COR-L47 (cell line): ENCODE measurements around the gene FAM50B.

Experiments
- DNase-seq: peaks from one replicate; lab custom pipeline; 2025; lab: John Stamatoyannopoulos, UW

The FAM50B gene

DNA sequence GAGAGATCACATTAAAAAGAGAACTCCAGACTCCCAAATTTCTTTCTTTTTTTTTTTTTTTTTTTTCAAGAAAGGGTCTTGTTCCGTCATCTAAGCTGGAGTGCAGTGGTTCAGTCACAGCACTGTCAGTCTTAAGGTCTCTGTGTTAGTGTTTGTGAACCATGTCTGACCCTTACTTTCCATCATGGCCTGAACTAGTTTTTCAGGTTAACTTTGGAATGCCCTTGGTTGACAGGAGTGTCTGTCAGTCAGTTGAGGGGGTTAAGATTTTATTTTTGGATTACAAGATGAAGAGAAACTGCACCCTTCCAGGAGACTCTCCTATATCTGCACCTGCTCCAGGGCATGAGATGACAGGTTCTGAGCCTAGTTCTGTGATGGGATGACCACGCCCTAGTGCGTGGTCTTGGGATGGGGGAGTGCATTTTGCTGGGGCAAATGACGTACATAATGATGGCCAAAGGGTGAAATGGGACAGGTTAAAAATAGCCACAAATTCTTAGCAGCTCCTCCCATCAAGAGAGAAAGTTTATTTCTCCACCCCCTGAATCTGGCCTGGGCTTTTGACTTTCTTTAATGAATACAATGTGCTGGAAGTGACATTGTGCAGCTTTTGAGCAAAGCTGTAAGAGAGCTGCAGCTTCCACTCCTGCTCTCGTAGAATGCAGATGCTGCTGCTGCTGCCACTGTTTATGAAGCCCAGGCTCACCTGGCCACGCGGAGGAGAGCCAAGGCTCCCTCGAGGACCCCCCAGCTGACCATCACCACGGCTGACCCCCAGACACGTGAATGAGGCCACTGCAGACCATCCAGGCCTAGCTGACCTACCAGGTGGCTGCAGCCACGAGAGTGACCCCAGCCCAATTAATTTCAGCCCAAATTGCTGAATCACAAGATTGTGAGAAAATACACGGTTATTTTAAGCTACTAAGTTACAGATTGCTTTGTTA, 29.7 kb upstream of the FAM50B start:
- no peak for DNase-seq

DNA sequence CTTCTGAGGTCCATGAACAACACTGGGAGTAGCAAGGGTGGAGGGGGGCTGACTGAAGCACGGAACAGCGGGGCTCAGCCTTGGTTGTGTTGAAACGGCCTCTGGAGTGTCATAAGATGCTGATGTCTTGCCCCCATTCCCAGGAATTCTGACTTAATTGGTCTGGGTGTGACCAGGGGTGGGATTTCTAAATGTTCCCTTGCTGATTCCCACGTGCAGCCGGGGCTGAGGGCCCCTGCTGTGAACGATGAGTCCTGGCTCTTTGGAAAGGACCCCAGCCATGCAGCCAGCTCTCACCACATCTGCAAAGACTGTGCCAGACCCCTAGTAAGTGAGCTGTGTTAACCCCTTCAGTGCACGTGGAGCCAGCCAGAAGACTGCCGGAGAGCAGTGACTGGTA, 28.6 kb upstream of the FAM50B start:
- no peak for DNase-seq

DNA sequence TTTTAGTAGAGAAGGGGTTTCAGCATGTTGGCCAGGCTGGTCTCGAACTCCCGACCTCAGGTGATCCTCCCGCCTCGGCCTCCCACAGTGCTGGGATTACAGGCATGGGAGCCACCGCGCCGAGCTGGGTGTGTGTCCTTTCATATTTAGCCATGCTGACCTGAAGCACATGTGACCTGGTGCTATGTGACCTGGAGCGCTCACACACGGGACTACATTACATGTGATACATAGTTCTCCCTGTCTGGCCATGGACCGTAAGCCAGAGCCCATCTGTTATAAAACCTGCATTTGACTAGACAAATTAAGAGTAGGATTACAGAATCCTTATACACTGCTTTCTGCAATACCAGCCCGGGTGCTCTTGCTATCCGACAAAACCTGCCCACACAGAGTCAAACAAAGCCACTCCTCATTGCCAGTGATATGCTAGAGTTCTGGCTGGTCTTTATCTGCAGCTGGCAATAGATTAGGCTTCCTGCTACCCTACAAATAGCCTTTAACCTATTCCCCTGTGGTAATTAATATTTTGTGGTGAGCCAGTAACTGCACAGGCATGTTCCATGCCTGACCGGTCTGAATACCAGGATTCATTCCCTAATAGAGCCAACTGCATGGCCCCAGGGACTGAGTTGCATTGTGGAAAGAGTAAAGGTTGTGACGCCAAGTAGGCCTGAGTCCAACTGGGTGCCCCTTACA, 26.3 kb upstream of the FAM50B start:
- DNase-seq, result no peak

DNA sequence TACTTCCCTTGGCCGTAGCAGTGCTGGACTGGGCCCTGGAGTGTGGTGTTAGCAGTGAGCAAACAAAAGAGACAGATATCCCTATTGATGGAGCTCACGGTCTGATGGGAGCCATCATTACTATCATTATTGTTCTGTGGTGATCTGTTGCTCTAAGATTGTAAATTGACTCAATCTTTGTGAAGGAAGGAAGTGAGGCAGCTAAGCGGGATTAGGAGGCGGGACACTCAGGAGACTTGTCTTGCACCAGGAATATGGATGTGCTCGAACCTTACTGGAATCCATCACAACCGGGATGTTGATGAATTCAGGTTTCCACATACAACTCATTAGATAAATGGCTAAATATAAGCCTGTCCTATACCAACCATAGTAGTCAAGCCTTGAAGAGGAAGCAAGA, 25.5 kb upstream of the FAM50B start:
- DNase-seq, result no peak

DNA sequence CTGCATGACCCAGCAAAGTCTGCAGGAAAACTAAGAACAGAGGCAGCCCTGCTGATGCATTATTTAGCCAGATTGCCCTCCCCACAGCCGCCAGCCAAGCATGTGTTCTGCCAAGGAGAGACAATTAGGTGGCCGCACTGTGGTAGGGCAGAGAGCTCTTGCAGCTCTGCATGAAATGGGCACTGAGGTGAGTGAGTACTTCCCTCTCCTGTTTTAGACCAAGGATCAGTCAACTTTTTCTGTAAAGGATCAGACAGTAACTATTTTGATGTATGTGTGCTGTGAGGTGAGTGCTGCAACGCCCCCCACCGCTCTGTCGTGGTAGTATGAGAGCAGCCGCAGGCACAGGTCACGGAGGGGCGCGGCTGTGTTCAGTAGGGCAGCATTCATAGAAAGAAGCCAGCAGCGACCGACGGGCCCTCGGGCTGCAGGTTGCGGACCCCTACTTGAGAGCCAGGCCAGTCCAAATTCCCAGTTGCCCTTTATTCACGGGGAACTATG, 23.8 kb upstream of the FAM50B start:
- no peak for DNase-seq

- DNase-seq, result no peak
Observed at GRCh38 chr6:3825851-3826581, 23.2 kb upstream of the FAM50B start.

- no peak for DNase-seq
Observed at GRCh38 chr6:3829285-3829684, 19.9 kb upstream of the FAM50B start.

DNA sequence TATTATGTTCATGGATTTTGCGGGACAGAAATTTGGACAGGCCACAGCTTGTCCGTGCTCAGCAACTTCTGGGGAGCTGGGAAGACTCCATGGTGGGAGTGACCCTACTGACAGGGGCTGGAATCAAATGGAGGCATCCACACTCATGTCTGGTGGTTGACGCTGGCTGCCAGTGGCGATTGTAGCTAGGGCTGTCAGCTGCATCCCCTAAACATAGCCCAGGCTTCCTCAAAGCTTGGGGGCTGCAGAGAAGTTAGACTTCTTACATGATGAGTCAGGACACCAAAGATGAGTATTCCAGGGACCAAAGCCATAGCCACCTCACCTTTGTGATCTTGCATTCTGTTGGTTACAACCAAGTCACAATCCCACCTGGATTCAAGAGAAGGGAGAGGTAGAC, 18.4 kb upstream of the FAM50B start:
- no peak for DNase-seq

DNA sequence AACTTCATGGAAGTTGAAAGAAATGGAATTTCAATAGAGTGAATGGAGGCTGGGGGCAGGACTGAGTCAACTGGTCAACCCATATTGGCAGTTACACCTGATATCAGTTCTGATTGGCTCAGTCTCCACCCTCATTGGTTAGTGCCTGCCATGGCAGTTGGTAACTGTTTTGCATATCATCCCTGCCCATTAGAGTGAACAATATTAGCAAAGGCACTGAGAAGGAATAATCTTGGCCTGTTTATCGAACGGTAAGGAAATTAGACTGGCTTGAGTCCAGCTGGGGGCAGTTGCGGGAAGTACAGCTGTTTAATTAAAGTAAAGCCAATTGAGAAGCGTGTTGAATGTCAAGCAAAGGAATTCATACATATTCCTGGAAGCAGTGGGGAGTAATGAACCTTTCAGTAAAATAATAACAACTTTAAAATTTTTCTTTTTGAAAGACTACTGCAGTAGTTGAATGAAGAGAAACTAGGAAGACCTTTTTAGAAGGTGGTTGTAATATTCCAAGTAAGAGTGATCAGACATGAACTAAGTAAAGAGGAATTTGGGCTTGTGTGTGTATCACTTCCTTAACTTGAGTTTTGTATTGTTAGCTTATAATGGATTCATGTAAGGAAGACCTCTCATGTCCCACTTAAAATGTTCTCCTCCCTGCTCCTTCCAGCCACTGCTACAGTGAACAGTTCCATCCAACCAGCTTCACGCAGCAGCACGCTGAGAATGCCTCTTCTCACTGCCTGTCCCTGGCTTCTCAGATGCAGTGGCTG, 17.2 kb upstream of the FAM50B start:
- DNase-seq, result no peak

DNA sequence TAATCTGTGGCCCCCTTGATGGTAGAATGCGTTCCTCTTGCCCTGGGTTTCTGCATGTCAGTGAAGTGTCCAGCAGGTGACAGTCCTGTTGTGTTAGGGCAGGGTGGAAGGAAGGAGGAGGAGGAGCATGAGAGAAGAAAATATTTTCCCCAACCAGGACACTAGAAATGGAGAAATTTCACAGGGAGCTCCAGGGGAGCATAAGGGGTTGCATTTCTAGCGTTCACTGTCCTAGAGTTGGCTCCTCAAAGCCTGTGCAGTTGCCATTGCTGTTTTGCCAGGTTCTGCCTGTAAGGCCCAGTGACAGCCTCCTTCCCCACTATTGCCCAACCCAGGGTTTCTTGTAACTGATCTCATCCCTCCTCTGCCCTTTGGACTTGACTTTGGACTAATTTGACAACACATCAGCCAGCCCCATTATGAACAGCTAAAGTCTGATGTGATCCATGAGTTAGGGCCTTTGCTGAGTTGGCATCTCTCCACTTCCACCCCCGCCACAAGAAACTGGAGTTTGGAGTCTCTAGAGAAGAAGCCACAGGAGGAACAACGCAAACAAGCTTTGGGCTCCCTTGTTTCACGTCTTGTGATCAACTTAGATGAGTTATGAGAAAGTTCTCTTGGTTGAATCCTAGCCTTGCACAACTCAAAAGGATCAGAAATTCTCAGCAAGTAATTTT, 14.0 kb upstream of the FAM50B start:
- no peak for DNase-seq

- DNase-seq, result no peak
Observed at GRCh38 chr6:3835785-3836184, 13.4 kb upstream of the FAM50B start.

- no peak for DNase-seq
Observed at GRCh38 chr6:3836566-3836965, 12.6 kb upstream of the FAM50B start.

DNA sequence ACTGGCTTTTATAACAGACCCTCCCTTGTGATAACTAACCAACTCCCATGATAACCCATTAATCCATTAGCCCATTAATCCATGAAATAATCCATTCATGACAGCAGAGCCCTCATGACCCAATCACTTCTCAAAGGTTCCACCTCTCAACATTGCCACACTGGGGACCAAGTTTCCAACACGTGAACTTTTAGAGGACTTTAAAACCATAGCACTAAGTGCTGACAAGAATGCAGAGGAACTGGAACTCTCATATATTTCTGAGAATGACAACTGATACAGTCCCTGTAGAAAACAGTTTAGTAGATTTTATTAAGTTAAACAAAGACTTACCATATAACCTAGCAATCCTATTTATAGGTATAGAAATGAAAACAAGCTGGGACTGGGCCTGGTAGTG, 11.4 kb upstream of the FAM50B start:
- no peak for DNase-seq

GRCh38 chr6:3838992-3839867, 9.9 kb upstream of the FAM50B start:
- DNase-seq, result no peak

DNA sequence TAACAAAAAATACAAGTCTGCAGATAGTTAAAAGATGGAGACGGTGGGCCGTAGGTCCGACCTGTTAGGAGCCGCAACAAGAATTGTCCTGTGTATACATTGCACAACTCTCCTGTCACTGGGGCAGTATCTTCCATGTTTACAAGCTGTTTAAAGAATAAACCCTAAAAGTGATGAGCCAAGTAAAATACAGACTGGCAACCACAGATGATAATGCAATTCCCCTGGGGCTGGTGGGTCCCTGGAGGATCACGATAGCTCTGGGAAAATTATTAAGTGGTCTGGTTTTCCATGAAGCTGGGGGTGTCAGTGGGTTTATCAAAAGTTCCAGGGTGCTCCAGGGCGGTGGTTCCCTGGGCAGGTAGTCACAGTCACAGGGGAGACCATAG, 8.1 kb upstream of the FAM50B start:
- no peak for DNase-seq

DNA sequence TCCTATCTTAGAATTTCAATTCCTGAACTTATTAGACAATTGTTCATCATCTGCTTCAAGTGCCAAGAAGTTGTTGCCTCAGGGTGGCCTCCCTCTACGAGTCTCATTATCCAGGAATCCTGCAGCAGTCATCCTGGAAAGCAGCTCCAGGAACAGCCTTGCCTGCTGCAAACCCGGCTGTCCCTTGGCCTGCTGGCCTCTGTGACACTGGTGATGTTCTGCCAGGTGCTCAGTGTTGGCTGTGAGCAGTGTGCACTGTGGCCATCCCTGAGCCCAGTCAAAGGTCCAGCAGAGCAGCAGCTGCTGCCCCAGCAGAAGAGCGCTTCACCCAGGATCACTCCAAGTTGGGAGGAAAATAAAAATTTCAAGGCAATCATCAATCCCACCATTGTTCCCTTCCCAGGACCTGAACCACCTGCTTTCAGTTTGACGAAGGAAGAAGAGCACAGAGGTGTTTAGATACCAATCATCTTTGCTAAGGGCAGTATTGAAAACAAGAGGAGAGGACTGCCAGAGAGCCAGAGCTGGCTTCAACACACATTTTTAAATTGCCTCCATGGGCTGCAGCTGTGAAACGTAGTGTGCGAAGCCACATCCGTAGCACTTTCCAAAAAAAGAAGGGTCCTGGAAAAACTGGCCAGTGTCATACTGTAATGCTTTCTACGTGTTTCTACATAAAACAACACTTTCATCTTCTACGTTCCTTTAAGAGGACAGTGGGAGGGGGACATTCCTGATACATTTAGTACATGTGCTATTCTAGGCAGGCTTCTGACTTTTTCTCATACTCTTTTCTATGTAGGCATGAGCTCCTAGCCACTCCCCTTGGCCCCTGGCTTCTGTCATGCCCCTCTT, 7.2 kb upstream of the FAM50B start:
- no peak for DNase-seq

GRCh38 chr6:3843379-3844096, 5.6 kb upstream of the FAM50B start:
- no peak for DNase-seq

DNA sequence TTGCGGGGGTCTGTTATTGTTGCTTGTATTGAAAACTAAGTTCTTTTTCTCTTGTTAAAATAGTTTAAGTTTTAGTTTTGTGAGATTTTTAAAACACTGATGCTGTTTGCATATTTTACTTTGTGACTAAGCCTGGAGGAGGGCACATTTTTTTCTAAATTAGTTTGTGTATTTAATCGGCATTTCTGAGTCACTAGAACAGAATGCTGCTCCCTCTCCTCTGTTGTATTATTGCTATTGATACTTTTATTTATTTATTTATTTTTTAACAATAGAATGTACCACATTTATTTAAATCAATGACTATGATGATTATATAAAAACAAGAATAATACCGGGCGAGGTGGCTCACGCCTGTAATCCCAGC, 5.1 kb upstream of the FAM50B start:
- no peak for DNase-seq

GRCh38 chr6:3847521-3847920, 1.7 kb upstream of the FAM50B start:
- DNase-seq, result no peak
